AG08395 (cell line): ENCODE data around the gene BRINP2.
A peak's percentile ranks its signal among the peaks of the same experiment; 100 is the strongest.

Experiments
- DNase-seq: peaks from one replicate; pipeline ENCODE4 v3.0.0; 2012; ENCODE audit warnings: mixed read lengths, low spot score

The BRINP2 gene

DNA sequence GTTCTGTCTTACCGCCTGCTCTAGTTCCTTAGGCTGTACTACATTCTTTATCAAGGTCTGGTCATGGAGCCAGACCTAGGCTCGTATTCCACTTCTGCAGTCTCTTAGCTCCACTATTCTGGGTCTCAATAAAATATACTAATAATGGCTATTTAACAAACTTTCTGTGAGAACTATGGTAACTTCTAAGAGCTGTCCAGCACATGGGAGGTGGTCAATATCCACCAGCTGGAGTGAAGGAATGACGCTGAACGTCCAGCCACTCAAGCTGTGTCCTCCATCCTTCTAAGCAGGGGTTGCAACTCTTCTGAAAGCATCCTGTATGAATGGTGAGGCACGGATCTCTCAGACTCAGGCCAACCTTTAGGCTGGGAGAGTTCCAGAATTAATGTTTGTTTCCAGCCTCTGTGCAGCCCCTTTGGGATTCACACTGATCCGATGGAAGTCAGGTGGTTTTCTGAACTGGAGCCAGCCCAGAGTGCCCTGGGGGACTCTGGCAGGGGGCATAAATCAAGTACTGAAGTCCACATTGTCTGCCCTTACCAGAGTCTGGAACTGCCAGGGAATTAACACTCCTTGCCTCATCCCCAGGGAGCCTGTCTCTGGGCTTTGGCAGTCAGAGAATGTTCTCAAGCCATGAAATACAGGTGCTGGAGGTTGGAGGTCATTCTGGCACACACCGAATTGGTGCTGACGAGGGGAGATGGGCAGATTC, 57.4 kb downstream of the BRINP2 start:
- no peak for DNase-seq

DNA sequence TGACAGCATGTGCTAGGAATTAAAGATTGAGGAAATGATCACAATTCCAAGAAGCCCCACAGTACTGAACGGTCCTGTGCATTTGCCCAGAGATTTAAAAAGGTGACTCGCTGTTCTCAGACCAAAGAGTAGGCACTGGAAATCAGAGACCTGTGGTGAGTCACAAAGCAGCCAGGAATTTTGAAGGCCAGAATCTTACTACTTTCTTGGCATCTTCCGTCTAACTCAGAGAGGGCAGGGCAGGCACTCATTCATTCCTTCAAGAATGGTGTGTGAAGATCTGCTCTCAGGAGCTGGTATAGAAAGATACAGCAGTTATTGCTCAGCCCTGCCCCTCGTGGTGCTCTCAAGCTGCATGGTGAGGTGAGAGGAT, 57.9 kb downstream of the BRINP2 start:
- DNase-seq: peak; percentile 65

- DNase-seq: no peak
These were observed 59.0 kb downstream of the BRINP2 start for GRCh38 chr1:177229781-177230180.

- no peak for DNase-seq
These were observed 59.7 kb downstream of the BRINP2 start for GRCh38 chr1:177230228-177231016.

DNA sequence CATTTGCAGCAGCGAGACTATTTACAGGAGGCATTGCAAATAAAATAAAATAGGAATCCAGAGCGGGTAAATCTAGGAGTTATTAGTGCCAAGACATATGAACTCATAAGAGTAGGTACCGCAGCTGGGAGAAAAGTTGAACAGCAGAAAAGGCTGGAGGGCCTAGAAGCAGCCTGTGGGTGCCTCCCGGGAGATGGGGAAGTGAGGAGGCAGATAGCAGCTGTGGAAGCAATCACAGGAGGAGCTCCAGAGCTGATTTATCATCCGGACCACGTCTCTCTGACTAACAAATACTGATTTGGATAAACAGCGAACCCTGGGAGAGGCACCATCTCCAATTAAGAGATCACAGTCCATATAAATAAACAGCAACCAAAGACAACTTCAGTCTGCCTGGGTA, 64.6 kb downstream of the BRINP2 start:
- DNase-seq: no peak

- DNase-seq: no peak
These were observed 66.2 kb downstream of the BRINP2 start for GRCh38 chr1:177236962-177237361.

- DNase-seq: no peak
These were observed 68.2 kb downstream of the BRINP2 start for GRCh38 chr1:177238967-177239366.

DNA sequence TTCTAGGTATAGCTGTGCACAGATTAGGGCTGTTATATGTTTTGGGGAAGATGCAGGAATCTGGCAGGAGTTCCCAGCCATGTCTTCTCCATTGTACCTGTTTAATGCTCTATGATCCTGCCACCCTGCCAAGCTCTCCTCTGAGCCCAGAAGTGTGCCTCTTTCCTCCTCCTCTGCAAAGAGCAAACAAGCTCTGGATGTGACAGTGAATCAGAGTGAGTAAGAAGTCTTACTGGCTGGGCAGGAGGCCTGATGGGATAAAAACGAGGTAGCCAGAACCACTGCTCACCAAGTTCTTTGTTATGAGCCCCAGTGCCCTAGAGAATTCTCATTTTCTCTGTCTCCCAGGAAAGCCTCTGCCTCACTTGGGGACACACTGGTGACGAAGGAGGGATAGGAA, 69.0 kb downstream of the BRINP2 start:
- DNase-seq: no peak

GRCh38 chr1:177243773-177244172, 73.0 kb downstream of the BRINP2 start:
- DNase-seq: no peak

DNA sequence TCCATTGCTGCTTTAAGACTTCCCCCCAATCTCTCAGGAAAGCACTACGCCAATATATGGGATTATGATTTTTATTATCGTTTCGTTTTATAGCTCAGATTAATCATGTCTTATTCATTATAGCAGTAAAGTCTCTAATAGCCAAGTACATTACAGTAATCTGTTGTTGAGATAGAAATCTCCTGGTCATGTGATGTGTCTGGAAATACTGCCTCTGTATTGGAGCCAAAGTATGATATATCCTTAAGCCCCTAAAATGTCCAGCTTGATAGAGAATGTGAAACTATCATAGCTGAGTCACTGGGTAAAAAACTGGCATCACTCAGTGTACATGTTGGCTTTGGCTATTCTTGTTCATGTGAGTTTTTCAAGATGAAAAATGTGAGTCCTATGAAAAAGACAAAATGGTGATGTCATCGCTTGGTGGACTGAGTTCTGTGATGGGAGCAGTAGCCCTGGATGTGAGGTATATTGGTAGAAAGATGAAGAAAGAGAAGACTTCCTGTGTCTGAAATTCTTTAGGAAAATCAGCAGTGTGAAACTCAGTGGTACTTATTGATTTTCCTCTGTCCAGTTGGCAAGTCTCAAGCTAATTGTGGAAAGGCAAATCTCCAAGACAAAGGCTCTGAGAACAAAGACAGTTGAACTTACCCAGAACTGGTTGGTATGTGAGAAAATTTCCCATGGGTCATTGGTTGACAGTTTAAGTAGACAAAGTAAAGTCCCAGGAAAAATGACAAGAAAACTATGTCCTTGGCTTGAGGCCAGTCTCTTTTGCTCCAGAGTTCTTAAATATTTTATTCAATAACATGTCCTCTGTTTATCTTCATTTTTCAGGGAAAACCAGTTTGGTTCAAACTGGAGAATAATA, 76.2 kb downstream of the BRINP2 start:
- no peak for DNase-seq

- no peak for DNase-seq
These were observed 76.9 kb downstream of the BRINP2 start for GRCh38 chr1:177247623-177248176.

- no peak for DNase-seq
These were observed 77.5 kb downstream of the BRINP2 start for GRCh38 chr1:177248258-177248657.

- DNase-seq: no peak
These were observed 78.5 kb downstream of the BRINP2 start for GRCh38 chr1:177249231-177249630.

- no peak for DNase-seq
These were observed 82.1 kb downstream of the BRINP2 start for GRCh38 chr1:177252877-177253276.

DNA sequence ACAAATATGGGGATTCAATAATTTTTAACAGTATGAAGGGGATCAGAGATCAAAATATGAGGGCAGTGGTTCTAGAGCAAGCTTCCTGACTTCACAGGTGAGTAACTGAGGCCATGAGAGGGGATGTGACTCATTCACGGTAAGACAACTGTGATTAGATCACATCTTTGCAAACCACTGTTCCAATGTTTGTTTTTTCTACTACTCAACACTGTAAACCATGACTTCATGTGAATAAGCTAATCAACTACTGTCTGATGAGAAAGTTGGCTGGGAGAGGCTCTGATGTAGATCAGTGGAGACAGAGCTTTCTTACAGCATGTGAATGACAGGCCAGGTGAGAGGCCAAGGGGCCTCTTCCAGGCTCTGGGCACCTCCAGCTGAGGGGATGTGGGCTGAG, 84.7 kb downstream of the BRINP2 start:
- DNase-seq: no peak

DNA sequence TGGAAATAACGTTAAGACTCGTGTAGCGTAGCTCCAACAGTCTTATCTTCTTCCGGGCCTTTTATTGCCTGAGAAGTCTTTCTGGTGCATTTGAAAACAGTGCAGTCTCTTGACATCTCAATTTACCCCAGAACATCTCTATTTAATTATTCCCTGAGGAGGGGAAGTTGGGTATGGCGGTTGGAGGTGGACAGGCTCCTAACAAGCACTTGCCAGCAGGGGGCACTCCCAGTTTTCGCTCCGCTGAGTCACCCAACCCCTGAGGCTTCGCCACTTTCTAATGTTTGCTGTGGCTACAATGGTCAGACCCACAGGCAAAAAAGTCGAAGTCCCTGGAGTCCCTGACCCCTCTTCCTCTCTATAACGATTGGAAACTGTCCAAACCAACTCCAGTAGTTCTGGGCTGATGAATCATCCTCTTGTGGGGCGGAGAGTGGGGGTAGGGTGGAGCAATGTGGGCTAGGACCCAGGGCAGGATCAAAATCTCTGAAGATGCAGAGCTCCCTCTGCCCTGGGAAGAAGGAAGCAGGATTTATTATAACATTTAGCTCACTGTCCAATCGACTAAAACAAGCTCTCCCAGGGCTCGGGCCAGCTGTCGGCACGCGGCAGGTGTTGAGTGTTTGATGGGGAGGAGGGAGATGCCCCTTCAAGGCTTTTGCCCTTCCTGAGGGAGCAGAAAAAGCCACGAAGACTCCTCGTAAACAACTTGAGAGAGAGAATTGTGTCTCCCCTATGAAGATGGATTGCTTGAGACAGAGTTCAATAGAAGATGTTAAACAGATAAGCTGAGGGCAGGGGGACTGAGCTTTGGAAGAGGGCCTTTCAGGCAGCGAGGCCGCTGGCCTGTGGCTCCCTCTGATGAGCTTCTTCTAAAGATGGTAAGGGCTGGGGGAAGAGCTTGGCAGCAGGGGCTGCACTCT, 85.7 kb downstream of the BRINP2 start:
- peak; percentile 77 for DNase-seq

- no peak for DNase-seq
These were observed 86.4 kb downstream of the BRINP2 start for GRCh38 chr1:177257128-177257527.

GRCh38 chr1:177257576-177257975, 86.8 kb downstream of the BRINP2 start:
- no peak for DNase-seq

- no peak for DNase-seq
These were observed 100.1 kb downstream of the BRINP2 start for GRCh38 chr1:177270863-177271262.

GRCh38 chr1:177273141-177273540, 102.4 kb downstream of the BRINP2 start:
- no peak for DNase-seq

DNA sequence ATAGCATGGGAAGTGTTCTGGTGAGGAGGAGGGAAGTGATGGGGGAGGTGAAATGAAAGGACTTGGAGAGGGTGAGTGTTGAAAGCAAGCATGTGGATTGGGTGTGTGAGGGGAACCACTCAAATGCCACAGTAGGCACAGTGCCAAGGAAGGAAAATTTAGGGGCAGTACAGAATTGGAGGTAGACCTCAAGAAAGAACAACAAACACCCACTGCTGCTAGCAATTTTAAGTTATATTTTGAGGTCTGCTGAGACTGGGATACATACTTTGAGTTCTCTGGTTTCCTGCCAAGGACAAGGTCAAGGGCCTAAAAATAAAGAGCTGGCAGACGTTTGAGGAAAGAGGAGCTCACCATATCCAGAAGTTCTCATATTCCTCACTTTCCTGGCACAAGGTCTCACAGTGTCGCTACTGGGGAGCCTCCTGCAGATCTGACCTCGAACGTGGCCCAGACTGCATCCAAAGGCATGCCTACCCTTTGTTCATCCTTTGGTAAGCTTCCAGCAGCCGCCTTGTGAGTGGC, 104.0 kb downstream of the BRINP2 start:
- peak; percentile 57 for DNase-seq
